GM19395 (cell line): Measurements from ENCODE around the gene JMJD4.

Source experiments
- ATAC-seq: cut with Tn5 transposase; IDR thresholded peaks from one replicate; pipeline ENCODE4 v1.9.1; 2021; ENCODE audit warnings: mild to moderate bottlenecking, moderate library complexity; ENCODE audit not compliant: unreplicated experiment

JMJD4 gene

DNA sequence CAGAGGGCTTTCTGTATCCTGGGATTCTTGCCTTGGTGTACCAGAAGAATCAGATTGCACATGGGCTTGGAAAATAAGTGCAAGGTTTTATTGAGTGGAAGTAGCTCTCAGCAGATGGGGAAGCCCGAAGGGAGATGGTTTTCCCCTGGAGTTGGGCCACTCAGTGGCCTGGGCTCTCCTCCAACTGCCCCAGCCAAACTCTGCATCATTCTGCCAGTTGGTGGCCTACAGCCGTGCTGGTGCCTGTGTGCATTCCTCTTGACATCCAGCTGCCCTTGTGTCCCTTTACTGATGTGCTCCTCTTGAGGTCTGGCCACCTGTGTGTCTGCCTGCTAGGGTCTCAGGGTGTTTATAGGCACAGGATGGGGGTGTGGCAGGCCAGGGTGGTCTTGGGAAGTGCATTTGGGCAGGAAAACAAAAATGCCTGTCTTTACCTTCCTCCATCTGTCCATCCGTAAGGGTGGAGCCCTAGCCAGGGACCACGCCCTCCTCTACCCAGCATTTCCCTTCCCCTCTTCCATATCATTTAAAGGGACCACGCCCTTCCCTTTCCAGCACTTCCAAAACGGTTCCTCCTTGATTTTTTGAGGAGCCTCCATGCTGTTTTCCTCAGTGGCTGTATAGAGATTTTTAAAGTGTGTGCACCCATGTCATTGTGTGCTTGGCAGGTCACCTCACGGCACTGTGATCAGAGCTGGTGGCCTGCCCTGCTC, 19.1 kb upstream of the JMJD4 start:
- ATAC-seq, result no peak

- no peak for ATAC-seq
Observed at GRCh38 chr1:227749916-227750710, 15.0 kb upstream of the JMJD4 start.

GRCh38 chr1:227749225-227749624, 14.1 kb upstream of the JMJD4 start:
- no peak for ATAC-seq

DNA sequence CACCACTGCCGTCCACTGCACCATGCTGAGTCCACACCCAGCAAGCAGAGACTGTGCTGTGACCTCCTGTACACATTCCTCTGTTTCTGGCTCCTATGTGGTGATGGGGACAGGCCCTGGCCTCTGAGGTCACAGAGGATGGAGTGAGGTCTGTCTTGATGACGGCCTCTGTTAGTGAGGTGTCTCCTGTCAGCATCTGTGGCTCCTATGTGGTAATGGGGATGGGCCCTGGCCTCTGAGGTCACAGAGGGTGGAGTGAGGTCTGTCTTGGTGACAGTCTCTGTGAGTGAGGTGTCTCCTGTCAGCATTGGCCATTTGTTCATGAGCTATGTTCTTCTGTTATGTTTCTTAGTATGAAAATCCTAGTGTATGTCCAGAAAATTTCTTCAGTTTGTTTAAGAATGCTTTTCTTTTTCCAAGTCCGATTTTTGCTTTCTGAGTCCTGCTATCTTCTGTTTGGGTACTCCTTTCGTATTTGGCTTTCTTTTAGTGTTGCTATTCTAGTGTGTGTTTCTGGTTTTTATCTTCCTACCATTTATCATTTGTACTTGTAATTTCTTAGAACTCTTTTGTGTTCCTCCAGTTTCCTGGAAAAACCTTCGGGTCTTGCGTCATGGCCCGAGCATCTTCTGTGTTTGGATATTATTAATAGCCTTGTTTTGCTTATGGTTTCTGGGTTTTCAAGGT, 13.5 kb upstream of the JMJD4 start:
- ATAC-seq, result no peak

DNA sequence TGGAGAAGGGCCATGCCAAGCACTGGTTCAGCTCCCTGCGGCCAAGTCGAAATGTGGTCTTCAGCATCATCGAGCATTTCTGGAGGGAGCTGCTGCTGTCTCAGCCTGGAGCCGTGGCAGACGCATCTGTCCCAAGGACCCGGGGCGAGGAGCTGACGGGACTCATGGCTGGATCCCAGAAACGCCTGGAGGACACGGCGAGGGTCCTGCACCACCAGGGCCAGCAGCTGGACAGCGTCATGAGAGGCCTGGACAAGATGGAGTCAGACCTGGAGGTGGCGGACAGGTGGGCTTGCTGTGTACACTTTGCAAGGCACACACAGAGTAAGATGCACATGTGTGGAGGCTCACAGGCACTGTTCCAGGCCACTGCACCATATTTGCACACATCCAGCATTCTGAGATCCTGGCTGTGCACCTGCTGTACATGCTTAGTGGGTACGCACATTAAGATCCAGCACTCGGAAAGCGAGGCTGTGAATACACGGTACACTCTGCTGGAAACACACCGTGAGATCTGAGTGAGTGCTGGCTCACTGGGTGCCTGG, 12.9 kb upstream of the JMJD4 start:
- ATAC-seq, result no peak

- ATAC-seq, result no peak
Observed at GRCh38 chr1:227747382-227747781, 12.3 kb upstream of the JMJD4 start.

- no peak for ATAC-seq
Observed at GRCh38 chr1:227746676-227747075, 11.6 kb upstream of the JMJD4 start.

GRCh38 chr1:227745568-227746265, 10.6 kb upstream of the JMJD4 start:
- ATAC-seq, result no peak

GRCh38 chr1:227744668-227745067, 9.6 kb upstream of the JMJD4 start:
- ATAC-seq, result no peak

- no peak for ATAC-seq
Observed at GRCh38 chr1:227742738-227743715, 7.9 kb upstream of the JMJD4 start.

DNA sequence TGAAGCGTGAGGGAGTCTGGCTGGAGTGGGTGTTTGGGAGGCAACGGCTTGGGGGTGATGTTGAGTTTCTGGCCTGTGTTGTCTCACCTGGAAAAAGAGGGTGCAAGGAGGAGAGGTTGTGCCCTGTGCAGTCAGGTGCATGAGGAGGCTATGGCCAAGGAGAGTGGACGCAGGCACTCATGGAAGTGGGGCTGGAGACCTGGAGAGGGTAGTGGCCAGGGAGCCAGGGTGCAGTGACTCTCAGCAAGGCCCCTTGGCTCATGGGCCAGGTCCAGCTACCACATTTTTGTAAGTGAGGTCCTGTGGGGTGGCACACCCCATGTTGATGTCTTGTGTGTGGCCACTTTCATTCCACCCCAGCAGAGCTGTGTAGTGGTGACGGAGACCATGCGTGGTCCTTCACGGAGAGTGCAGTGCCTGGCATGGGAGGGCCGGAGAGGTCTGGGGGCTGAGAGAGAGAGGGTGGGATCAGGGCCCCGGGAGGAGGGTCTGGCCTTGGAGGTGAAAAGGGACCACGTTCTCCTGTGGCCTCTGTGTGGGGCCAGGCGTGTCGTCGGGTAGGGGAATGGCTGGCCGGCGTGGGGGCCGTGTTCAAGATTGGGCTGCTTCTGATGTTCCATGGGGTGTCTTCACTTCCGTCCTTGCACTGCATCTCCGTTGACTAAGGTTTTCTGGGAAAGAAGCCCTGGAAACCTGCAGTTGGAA, 6.2 kb upstream of the JMJD4 start:
- ATAC-seq, result no peak

DNA sequence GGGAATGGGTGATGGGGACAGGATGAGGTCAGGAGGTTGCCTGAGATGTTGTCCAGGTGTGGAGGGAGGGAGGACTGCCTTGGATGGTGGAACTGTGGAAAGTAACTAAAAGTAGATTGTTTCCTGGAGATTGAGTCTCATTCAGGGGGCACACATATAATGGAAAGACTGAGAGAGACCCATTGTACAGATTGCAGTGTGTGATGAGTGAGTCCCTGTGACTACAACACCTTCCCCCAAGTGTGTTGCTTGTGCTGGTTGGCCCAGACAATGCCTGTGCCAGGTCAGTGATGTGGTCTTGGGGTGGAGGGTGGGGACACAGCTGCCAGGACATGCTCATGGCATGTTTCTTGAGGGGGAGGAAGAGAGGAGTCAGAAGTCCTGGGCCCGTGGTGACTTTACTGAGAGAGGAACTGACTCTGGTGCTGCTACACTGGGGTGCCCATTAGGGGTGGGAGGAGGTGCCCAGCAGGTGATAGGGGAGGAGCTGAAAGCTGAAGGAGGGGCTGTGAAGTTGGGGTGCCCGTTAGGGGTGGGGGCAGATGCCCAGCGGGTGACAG, 5.4 kb upstream of the JMJD4 start:
- ATAC-seq, result no peak

GRCh38 chr1:227739636-227740035, 4.5 kb upstream of the JMJD4 start:
- no peak for ATAC-seq

DNA sequence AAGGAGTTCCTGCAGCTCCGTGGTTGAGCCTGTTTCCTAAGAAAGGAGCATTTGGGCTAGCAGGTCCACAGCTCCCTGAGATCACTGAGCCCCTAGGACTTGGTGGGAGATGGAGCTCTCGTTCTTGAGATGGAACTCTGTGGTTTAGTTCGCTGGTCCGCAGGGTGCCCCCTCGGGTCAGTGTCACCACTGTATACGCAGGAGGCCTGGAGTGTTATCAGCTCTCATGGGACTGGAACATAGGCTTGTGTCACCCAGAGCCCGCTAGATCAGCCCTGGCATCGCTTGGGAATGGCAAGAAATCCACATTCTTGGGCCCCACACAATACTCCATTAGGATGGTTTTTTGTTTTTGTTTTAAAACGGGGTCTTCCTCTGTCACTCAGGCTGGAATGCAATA, 3.7 kb upstream of the JMJD4 start:
- ATAC-seq, result no peak

DNA sequence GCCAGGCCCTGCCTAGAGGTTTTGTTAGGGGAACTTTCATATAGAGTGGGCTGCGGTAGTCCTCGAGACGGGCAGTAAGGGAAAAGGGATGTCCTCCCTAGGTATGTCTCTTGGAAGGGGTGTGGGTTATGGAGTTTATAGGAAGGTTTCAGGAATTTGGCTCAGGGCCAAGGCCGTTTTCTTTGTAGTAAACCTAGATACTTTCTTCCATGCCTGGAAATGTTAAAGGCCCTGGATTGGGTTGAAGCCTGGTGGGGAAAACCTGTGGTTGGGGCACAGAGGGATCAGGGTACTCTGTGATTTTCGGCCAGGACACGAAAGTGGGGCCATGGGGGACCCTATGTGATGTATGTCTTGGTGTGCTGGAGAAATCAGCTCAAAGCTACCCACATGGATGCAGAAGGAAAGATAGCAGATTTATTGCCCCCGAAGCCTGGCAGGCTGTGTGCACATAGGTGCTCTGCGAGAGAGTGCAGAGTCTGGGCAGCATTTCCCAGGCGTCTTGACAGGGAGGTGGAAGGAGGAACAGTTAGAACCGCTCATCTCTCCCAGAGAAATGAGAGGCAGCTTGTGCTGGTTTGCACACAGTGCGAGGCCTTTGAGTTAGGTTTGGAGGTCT, 1.8 kb upstream of the JMJD4 start:
- no peak for ATAC-seq

DNA sequence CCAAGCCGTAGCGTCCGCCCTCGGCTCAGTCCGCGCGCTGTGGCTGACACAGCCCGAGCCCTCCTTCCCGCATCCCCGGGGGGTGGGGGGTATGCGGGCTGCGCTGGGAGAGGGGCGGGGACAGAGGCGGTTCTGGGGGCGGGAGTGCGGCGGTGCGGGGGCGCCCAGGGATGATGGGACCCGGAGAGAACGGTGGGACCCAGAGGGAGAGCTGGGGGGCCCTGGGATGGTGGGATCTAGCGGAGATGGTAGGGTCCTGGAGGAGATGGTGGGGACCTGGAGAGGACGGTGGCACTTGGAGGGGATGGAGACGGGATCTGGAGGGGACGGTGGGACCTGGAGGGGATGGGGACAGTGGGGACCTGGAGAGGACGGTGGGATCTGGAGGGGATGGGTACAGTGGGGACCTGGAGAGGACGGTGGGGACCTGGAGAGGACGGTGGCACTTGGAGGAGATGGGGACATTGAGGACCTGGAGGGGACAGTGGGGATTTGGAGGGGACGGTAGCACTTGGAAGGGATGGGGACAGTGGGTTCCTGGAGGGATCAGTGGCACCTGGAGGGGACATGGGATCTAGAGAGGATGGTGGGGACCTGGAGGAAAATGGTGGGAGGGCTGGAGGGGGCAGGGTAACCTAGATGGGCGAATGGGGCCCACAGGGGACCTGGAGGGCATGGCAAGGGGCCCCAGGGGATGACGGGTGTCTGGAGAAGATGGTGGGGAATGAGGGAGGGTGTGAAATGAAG, 610 bp upstream of the JMJD4 start:
- ATAC-seq, result peak; percentile 47

- ATAC-seq, result no peak
Observed at GRCh38 chr1:227734546-227734855, 601 bp downstream of the JMJD4 start.
